Loucy (cell line): ENCODE measurements around the gene PDE4C.

ENCODE experiments used
- H2AFZ ChIP-seq: fragments of 200-600 bp; sonication (generic); 2 replicates; pipeline ENCODE4 v1.6.0; 2016; ENCODE audit warnings: antibody characterized with exemption, mild to moderate bottlenecking, low read length, moderate library complexity
- H3F3A ChIP-seq: fragments of 200-600 bp; 2 replicates; pipeline ENCODE4 v1.6.0; 2016; ENCODE audit warnings: antibody characterized with exemption, low read depth, mild to moderate bottlenecking
- H3K27me3 ChIP-seq: fragments of 200-600 bp; sonication (generic); 2 replicates; pipeline ENCODE4 v1.6.1; 2014; ENCODE audit warnings: low read length, mild to moderate bottlenecking; ENCODE audit not compliant: insufficient read depth, poor library complexity, severe bottlenecking
- H3K36me3 ChIP-seq: fragments of 200-600 bp; sonication (generic); 2 replicates; pipeline ENCODE4 v1.6.1; 2016; ENCODE audit warnings: low read length; ENCODE audit not compliant: insufficient read depth
- H3K4me1 ChIP-seq: fragments of 200-600 bp; sonication (generic); 2 replicates; pipeline ENCODE4 v1.5.1; 2014; ENCODE audit warnings: low read length, mild to moderate bottlenecking; ENCODE audit not compliant: insufficient read depth, poor library complexity, severe bottlenecking
- H3K4me2 ChIP-seq: fragments of 200-600 bp; sonication (generic); 2 replicates; pipeline ENCODE4 v1.6.0; 2014; ENCODE audit warnings: antibody characterized with exemption, low read length, low read depth, mild to moderate bottlenecking; ENCODE audit not compliant: poor library complexity, severe bottlenecking
- H3K4me3 ChIP-seq: fragments of 200-600 bp; sonication (generic); 2 replicates; pipeline ENCODE4 v1.5.1; 2014; ENCODE audit warnings: low read length, mild to moderate bottlenecking, mixed read lengths; ENCODE audit not compliant: poor library complexity, severe bottlenecking
- H3K79me2 ChIP-seq: fragments of 200-600 bp; sonication (generic); 2 replicates; pipeline ENCODE4 v1.6.1; 2014; ENCODE audit warnings: low read length; ENCODE audit not compliant: insufficient read depth
- H3K9ac ChIP-seq: fragments of 200-600 bp; sonication (generic); 2 replicates; pipeline ENCODE4 v1.6.0; 2014; ENCODE audit warnings: mild to moderate bottlenecking, low read depth, low read length, moderate library complexity; ENCODE audit not compliant: poor library complexity, severe bottlenecking
- H3K9me2 ChIP-seq: fragments of 200-600 bp; sonication (generic); replicated peaks from 2 replicates; pipeline ENCODE4 v1.6.1; 2016; ENCODE audit warnings: low read depth, low read length, mixed read lengths
- H3K9me3 ChIP-seq: fragments of 200-600 bp; sonication (generic); 2 replicates; pipeline ENCODE4 v1.6.1; 2014; ENCODE audit warnings: mild to moderate bottlenecking, antibody characterized with exemption, low read length, low read depth; ENCODE audit not compliant: insufficient read depth
- H4K20me1 ChIP-seq: fragments of 200-600 bp; sonication (generic); 2 replicates; pipeline ENCODE4 v1.6.0; 2014; ENCODE audit warnings: antibody characterized with exemption, low read length, mild to moderate bottlenecking; ENCODE audit not compliant: insufficient read depth, poor library complexity, severe bottlenecking
- EZH2phosphoT487 ChIP-seq: fragments of 200-600 bp; IDR thresholded peaks from 2 replicates; pipeline ENCODE4 v1.6.1; 2018; ENCODE audit warnings: antibody characterized with exemption, mild to moderate bottlenecking, moderate library complexity, borderline replicate concordance
- TF ChIP-seq, protein P1 (sequence below): fragments of 200-600 bp; sonication (generic); conservative IDR thresholded peaks from 2 replicates; pipeline ENCODE4 v1.5.1; 2014; ENCODE audit warnings: mild to moderate bottlenecking, antibody characterized with exemption, low read length

PDE4C gene

DNA sequence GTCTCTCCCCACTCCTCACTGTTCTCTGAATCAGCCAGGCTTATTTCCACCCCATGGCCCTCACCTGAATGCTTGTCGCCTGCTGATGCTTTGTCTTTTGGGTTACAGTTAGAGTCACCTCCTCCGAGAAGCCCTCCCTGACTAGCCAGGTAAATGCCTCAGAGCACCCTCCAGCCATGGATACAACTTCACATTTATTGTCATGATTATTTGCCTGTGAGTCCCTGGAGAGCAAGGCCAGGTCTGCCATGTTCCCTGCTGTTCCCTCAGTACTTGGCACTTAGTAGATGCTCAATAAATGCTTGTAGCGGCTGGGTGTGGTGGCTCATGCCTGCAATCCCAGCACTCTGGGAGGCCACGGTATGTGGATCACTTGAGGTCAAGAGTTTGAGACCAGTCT, 3.7 kb upstream of the PDE4C start:
- Histone ChIP-seq H3K27me3 (no peaks in the 10 kb centered on the region), H3K9me3 (no peaks in the 10 kb centered on the region), H3K4me2 (no peak overlapping the region), H2AFZ (no peak overlapping the region), H3K9me2 (no peaks in the 10 kb centered on the region), H3K4me1 (peaks cover 7% of the 10 kb centered on the region), H3F3A (no peaks in the 10 kb centered on the region), H3K79me2 (no peaks in the 10 kb centered on the region), H4K20me1 (peaks cover 2% of the 10 kb centered on the region), H3K4me3 (no peak overlapping the region), H3K36me3 (no peaks in the 10 kb centered on the region), H3K9ac (no peak overlapping the region)
- TF ChIP-seq, protein P1, sequence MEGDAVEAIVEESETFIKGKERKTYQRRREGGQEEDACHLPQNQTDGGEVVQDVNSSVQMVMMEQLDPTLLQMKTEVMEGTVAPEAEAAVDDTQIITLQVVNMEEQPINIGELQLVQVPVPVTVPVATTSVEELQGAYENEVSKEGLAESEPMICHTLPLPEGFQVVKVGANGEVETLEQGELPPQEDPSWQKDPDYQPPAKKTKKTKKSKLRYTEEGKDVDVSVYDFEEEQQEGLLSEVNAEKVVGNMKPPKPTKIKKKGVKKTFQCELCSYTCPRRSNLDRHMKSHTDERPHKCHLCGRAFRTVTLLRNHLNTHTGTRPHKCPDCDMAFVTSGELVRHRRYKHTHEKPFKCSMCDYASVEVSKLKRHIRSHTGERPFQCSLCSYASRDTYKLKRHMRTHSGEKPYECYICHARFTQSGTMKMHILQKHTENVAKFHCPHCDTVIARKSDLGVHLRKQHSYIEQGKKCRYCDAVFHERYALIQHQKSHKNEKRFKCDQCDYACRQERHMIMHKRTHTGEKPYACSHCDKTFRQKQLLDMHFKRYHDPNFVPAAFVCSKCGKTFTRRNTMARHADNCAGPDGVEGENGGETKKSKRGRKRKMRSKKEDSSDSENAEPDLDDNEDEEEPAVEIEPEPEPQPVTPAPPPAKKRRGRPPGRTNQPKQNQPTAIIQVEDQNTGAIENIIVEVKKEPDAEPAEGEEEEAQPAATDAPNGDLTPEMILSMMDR, result no peak
- TF ChIP-seq EZH2phosphoT487, result no peak

DNA sequence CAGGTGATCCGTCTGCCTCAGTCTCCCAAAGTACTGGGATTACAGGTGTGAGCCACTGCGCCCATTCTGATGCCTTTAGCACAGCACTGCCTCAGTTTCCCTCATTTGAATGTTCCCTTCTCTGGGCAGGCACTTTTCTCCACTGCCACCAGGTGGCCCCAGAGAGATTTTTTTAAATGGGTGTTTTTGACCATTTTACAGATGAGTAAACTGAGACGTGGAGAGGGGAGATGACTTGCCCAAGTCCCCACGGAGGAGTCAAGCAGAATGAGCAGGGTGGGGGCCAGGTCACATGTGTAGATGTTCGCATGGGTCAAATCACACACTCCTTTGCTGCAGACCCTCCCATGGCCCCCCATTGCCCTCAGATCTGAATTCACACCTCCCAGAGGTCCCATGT, 3.2 kb upstream of the PDE4C start:
- Histone ChIP-seq H3K4me3 (no peak overlapping the region), H3K9me2 (no peaks in the 10 kb centered on the region), H3K36me3 (no peaks in the 10 kb centered on the region), H3K27me3 (no peaks in the 10 kb centered on the region), H3K9me3 (no peaks in the 10 kb centered on the region), H3F3A (no peaks in the 10 kb centered on the region), H3K4me2 (no peak overlapping the region), H2AFZ (no peak overlapping the region), H4K20me1 (peaks cover 2% of the 10 kb centered on the region), H3K9ac (no peak overlapping the region), H3K4me1 (peaks cover 7% of the 10 kb centered on the region), H3K79me2 (no peaks in the 10 kb centered on the region)
- TF ChIP-seq, protein P1, result peak; percentile 59
- TF ChIP-seq EZH2phosphoT487, result no peak

DNA sequence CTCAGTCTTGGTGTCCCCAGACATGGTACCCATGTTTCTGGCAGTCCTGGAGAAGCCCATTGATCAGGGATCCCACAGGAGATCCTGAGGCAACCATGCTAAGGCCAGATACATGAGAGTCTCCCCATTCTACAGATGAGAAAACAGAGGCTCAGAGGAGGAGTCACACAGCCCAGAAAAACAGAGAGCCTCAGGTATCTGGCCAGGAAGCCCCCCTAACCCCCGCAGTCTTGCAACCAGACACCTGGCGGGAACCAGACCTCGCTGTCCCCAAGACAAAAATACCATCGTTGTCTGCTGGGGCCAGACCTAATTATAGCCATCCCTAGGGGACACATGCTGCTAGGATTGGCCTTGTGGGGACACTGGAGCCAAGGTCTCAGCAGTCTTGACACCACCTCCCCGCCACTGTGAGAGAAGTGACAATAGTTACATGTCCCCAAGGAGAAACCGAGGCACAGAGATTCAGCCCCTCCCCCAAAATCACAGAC, 1.6 kb upstream of the PDE4C start:
- Histone ChIP-seq H3F3A (no peaks in the 10 kb centered on the region), H3K9me3 (no peaks in the 10 kb centered on the region), H4K20me1 (no peaks in the 10 kb centered on the region), H3K79me2 (no peaks in the 10 kb centered on the region), H3K4me2 (no peak overlapping the region), H3K9me2 (no peaks in the 10 kb centered on the region), H3K9ac (no peak overlapping the region), H2AFZ (no peak overlapping the region), H3K4me1 (peaks cover 7% of the 10 kb centered on the region), H3K27me3 (no peaks in the 10 kb centered on the region), H3K4me3 (no peak overlapping the region), H3K36me3 (no peaks in the 10 kb centered on the region)
- TF ChIP-seq EZH2phosphoT487, result no peak
- TF ChIP-seq, protein P1, result no peak
